ENCODE results near the gene CDC25C.

DNA sequence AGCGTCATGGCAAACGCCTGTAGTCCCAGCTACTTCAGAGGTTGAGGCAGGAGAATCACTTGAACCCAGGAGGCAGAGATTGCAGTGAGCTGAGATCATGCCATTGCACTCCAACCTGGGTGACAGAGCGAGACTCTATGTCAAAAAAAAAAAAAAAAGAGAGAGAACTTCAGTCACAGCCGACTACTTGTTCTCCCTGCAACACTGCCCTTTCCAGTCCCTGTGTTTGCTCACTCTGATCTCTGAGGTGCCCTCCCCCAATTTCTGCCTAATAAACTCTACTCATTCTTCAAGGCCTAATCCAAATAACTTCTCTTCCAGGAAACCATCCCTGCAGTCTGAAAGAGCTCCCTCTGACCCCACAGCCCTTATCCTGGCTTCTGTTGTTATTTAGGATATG, 85.3 kb downstream of the CDC25C start:
- TF ChIP-seq EZH2phosphoT487 (IDR thresholded peaks at IDR 0.05; ENCODE audit: insufficient read depth, low read depth) = no peak
- TF ChIP-seq EZH2 (IDR thresholded peaks at IDR 0.05; ENCODE audit: insufficient read depth, poor library complexity, severe bottlenecking) = no peak

Data from GM23248 (cell line).